ENCODE measurements around the gene MMS22L. TPM values are rescaled to one million over a fixed set of nuclear protein-coding genes. Genes with fewer than 3 reads are reported as not detected.

MMS22L gene
- total and polyA plus RNA-seq, 4 donors, result 1.5 to 27.0 (median 5.8) TPM

- no peaks in the 10 kb centered on the region for H3K4me1 ChIP-seq (ENCODE audit: control insufficient read depth in 5 of 5, insufficient read depth in 5 of 5, low read length in 5 of 5)
- ATAC-seq (ENCODE audit: insufficient read depth, low FRiP score) (no peak), DNase-seq (no peak)
- H3K9me3 ChIP-seq (ENCODE audit: control insufficient read depth in 4 of 4, insufficient read depth in 3 of 4, low read length in 3 of 4), result no peaks in the 10 kb centered on the region
- no peak overlapping the region for H3K27ac ChIP-seq (ENCODE audit: low read depth in 1 of 2, low read length in 1 of 2)
- H3K4me3 ChIP-seq, result no peak overlapping the region
- H3K9ac ChIP-seq (ENCODE audit: insufficient read depth in 1 of 2, low read length in 2 of 2), result no peak overlapping the region
- no peaks in the 10 kb centered on the region for H3K36me3 ChIP-seq (ENCODE audit: control insufficient read depth in 4 of 4, insufficient read depth in 4 of 4, low read length in 4 of 4)
- 44 to 48% methylated on average over 8 of the region's 8 CpGs for WGBS, 2 donors
- H3K27me3 ChIP-seq (ENCODE audit: control insufficient read depth in 3 of 3, insufficient read depth in 3 of 3, low read length in 2 of 3), result peaks cover 0 to 2% (median 0%) of the 10 kb centered on the region in 3 donors
- TF ChIP-seq CTCF (IDR thresholded peaks at IDR 0.05; ENCODE audit: control extremely low read depth, extremely low read depth), result no peak
These were observed 22.5 kb upstream of the MMS22L start for GRCh38 chr6:97305414-97306066.

GRCh38 chr6:97304701-97305100, 21.7 kb upstream of the MMS22L start:
- WGBS, 2 donors, result 72 to 87% methylated on average over 2 of the region's 2 CpGs
- DNase-seq (no peak), ATAC-seq (ENCODE audit: insufficient read depth, low FRiP score) (no peak)
- no peak for TF ChIP-seq CTCF (IDR thresholded peaks at IDR 0.05; ENCODE audit: control extremely low read depth, extremely low read depth)
- H3K9ac ChIP-seq (ENCODE audit: insufficient read depth in 1 of 2, low read length in 2 of 2), result no peak overlapping the region
- no peak overlapping the region for H3K4me3 ChIP-seq
- no peaks in the 10 kb centered on the region for H3K4me1 ChIP-seq (ENCODE audit: control insufficient read depth in 5 of 5, insufficient read depth in 5 of 5, low read length in 5 of 5)
- H3K9me3 ChIP-seq (ENCODE audit: control insufficient read depth in 4 of 4, insufficient read depth in 3 of 4, low read length in 3 of 4), result no peaks in the 10 kb centered on the region
- peaks cover 0 to 2% (median 0%) of the 10 kb centered on the region in 3 donors for H3K27me3 ChIP-seq (ENCODE audit: control insufficient read depth in 3 of 3, insufficient read depth in 3 of 3, low read length in 2 of 3)
- no peaks in the 10 kb centered on the region for H3K36me3 ChIP-seq (ENCODE audit: control insufficient read depth in 4 of 4, insufficient read depth in 4 of 4, low read length in 4 of 4)
- H3K27ac ChIP-seq (ENCODE audit: low read depth in 1 of 2, low read length in 1 of 2), result no peak overlapping the region

- Histone ChIP-seq H3K27ac (ENCODE audit: low read depth in 1 of 2, low read length in 1 of 2) (no peak overlapping the region), H3K27me3 (ENCODE audit: control insufficient read depth in 3 of 3, insufficient read depth in 3 of 3, low read length in 2 of 3) (no peaks in the 10 kb centered on the region), H3K36me3 (ENCODE audit: control insufficient read depth in 4 of 4, insufficient read depth in 4 of 4, low read length in 4 of 4) (no peaks in the 10 kb centered on the region), H3K9me3 (ENCODE audit: control insufficient read depth in 4 of 4, insufficient read depth in 3 of 4, low read length in 3 of 4) (peaks cover 0 to under 1% (median 0%) of the 10 kb centered on the region in 4 donors), H3K9ac (ENCODE audit: insufficient read depth in 1 of 2, low read length in 2 of 2) (no peak overlapping the region), H3K4me1 (ENCODE audit: control insufficient read depth in 5 of 5, insufficient read depth in 5 of 5, low read length in 5 of 5) (no peaks in the 10 kb centered on the region), H3K4me3 (no peak overlapping the region)
- 56 to 71% methylated on average over 3 of the region's 3 CpGs for WGBS, 2 donors
- ATAC-seq (ENCODE audit: insufficient read depth, low FRiP score) (no peak), DNase-seq (no peak)
- no peak for TF ChIP-seq CTCF (IDR thresholded peaks at IDR 0.05; ENCODE audit: control extremely low read depth, extremely low read depth)
These were observed 11.4 kb upstream of the MMS22L start for GRCh38 chr6:97294451-97294850.
